Pulmonary artery endothelial cell (primary cell): Measurements from ENCODE around the gene PRDM5. TPM values are rescaled to one million over a fixed set of nuclear protein-coding genes. Genes with fewer than 3 reads are reported as not detected.

Source experiments
- DNase-seq: peaks from one replicate; pipeline ENCODE4 v3.0.0-alpha.2; 2011; ENCODE audit warnings: low read depth, low spot score
- total RNA-seq: library from RNA; depleted of rRNA; stranded (reverse); fragments of >200 nt; gene quantifications from 2 replicates; pipeline ENCODE4 v1.2.3, GENCODE V29; 2014

Gene PRDM5
- total RNA-seq, 1 donor from 2014 or later = 6.1 TPM

GRCh38 chr4:120857312-120857711, 65.2 kb downstream of the PRDM5 start:
- no peak for DNase-seq

GRCh38 chr4:120856294-120856693, 66.2 kb downstream of the PRDM5 start:
- DNase-seq = no peak

GRCh38 chr4:120855307-120856001, 67.1 kb downstream of the PRDM5 start:
- DNase-seq = no peak

- no peak for DNase-seq
These were observed 69.2 kb downstream of the PRDM5 start for GRCh38 chr4:120853161-120853935.

- no peak for DNase-seq
These were observed 72.4 kb downstream of the PRDM5 start for GRCh38 chr4:120850018-120850599.

GRCh38 chr4:120847019-120847582, 75.4 kb downstream of the PRDM5 start:
- DNase-seq = no peak

- no peak for DNase-seq
These were observed 78.0 kb downstream of the PRDM5 start for GRCh38 chr4:120844528-120844921.

- DNase-seq = no peak
These were observed 78.5 kb downstream of the PRDM5 start for GRCh38 chr4:120843849-120844527.

GRCh38 chr4:120842031-120842430, 80.5 kb downstream of the PRDM5 start:
- no peak for DNase-seq

GRCh38 chr4:120841580-120841979, 80.9 kb downstream of the PRDM5 start:
- DNase-seq = no peak

GRCh38 chr4:120839974-120840751, 82.4 kb downstream of the PRDM5 start:
- no peak for DNase-seq

GRCh38 chr4:120839334-120839973, 83.1 kb downstream of the PRDM5 start:
- DNase-seq = no peak

- DNase-seq = no peak
These were observed 83.7 kb downstream of the PRDM5 start for GRCh38 chr4:120838784-120839183.

- DNase-seq = no peak
These were observed 84.9 kb downstream of the PRDM5 start for GRCh38 chr4:120837656-120838055.

- DNase-seq = no peak
These were observed 87.2 kb downstream of the PRDM5 start for GRCh38 chr4:120835342-120835741.

GRCh38 chr4:120830204-120830603, 92.3 kb downstream of the PRDM5 start:
- no peak for DNase-seq

GRCh38 chr4:120829113-120829831, 93.3 kb downstream of the PRDM5 start:
- DNase-seq = no peak

GRCh38 chr4:120826853-120827252, 95.7 kb downstream of the PRDM5 start:
- no peak for DNase-seq

- DNase-seq = no peak
These were observed 96.1 kb downstream of the PRDM5 start for GRCh38 chr4:120826449-120826848.

GRCh38 chr4:120824946-120825345, 97.6 kb downstream of the PRDM5 start:
- DNase-seq = no peak
